Measurements from ENCODE around the gene RBM10.
A peak's percentile ranks its signal among the peaks of the same experiment; 100 is the strongest.
"Not testable (repeated sequence)": the region's sequence is repeated elsewhere in the genome, so short reads cannot be mapped to it uniquely, and the experiment has no call there.

The RBM10 gene, protein sequence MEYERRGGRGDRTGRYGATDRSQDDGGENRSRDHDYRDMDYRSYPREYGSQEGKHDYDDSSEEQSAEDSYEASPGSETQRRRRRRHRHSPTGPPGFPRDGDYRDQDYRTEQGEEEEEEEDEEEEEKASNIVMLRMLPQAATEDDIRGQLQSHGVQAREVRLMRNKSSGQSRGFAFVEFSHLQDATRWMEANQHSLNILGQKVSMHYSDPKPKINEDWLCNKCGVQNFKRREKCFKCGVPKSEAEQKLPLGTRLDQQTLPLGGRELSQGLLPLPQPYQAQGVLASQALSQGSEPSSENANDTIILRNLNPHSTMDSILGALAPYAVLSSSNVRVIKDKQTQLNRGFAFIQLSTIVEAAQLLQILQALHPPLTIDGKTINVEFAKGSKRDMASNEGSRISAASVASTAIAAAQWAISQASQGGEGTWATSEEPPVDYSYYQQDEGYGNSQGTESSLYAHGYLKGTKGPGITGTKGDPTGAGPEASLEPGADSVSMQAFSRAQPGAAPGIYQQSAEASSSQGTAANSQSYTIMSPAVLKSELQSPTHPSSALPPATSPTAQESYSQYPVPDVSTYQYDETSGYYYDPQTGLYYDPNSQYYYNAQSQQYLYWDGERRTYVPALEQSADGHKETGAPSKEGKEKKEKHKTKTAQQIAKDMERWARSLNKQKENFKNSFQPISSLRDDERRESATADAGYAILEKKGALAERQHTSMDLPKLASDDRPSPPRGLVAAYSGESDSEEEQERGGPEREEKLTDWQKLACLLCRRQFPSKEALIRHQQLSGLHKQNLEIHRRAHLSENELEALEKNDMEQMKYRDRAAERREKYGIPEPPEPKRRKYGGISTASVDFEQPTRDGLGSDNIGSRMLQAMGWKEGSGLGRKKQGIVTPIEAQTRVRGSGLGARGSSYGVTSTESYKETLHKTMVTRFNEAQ

DNA sequence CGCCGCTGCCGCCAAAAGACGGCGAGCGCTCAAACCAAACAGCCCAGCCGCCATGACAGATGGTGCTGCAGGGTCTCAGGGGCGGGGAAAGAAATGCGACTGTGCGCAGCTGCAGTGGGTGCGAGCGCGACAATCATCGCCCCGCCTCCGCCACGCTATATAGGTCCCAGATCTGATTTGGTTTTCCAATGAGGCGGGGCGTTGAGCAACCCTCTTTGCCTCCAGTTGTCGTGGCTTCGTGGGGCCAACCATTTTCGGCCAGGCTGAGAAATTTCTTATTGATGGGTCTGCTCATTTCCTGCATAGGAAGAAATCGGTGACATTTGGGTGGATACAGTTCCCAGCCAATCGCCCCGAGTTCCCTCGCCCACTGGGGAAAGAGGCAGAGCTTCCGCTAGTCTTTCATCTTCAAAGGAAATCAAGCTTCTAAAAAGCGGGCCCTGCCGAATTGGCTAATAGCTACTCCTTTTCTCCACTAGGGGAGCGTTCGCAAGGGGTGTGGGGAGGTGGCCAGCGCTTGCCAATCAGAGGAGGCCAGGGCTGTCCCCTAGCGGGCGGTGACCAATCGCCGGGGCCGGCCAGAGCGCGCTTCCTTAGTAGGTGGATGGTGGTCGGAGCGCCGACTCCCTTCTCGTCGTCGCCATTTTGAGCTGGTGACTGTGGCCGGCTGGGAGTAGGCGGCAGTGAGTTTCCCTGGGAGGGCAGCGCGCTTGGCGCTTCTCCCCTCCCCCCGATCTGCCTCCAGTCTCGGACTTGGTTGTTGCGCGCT, at the start of gene RBM10, which contains the start of gene NDUFB11:
Gene RBM10 (plus strand): TSS at position 596 of the 769 bp plus-strand sequence. CDS start 2,261 bp downstream, outside the sequence.
Gene NDUFB11 (minus strand): TSS at position 77 of the 769 bp plus-strand sequence. CDS start 23 bp downstream, at position 54.
- DNase-seq = peak; percentile 99
- in situ Hi-C loops (cut with MboI; ENCODE audit: low pct_unique_long_range_greater_than_20kb, low sequenced_read_pairs) = no loop called here

DNA sequence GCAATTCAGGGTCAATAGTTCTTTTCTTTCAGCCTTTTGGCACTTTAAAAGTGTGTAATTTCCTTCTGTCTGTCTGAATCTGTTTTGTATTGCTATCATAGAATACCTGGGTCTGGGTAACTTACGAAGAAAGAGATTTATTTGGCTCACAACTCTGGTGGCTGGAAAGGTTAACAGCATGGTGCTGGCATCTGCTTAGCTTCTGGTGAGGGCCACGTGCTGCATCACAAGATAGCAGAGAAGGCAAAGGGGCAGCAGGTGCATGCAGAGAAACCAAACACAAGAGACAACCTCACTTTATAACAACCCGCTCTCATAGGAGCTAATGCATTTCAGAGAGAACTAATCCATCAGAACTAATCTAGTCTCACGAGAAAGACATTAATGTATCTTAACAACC, 48.0 kb upstream of the RBM10 start:
- in situ Hi-C loops (cut with MboI; ENCODE audit: low pct_unique_long_range_greater_than_20kb, low sequenced_read_pairs) = no loop called here
- no peak for DNase-seq

DNA sequence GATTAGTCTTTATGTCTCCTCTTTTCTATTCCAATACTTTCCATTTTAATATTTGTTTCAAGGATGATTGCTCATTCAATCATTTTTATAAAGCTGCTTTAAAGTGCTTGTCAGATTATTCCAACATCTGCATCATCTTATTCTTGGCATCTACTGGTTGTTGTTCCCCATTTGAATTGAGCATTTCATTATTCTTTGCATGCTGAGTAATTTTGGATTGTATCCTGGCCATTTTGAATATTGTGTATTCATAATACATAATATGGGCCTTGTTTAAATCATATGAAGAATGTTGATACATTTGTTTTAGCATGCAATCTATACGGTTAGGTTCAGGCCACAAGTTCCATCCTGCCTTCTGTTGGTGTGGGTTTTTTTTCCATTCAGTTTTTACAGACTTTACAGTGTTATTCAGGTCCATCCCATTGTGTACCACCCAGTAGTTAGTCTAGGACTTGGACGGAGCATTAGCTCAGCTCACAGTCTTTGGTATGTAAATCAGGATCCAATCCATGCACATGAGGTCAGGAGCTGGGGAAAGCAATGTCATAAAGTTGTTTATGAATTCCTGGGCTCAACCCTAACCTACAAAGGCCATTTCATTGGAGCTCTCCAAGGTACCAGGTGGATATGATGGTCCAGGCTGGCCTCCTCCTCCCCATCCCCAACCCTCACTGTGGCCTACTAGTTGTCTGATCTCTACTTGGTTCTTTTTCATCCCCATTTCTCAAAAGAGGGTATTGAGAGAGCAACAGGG, 46.5 kb upstream of the RBM10 start:
- in situ Hi-C loops (cut with MboI; ENCODE audit: low pct_unique_long_range_greater_than_20kb, low sequenced_read_pairs) = no loop called here
- no peak for DNase-seq

DNA sequence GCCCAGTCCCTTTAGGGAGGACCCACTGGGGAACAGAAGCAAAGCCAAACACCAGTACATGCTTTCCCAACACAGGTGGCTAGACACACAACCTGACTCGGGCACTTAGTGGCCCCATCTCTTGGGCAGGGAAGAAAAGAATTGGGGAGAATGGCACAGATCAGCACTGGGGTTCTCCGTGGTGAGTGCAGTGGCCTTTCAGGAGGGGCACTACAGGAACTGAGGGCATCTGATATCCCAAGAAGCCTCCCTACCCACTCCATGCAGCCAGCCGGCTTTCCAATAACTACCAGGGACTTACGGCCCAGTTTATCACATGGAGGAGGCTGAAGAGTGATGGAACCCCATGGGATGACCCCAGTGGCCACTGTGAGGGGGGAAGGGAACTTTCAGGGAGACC, 43.8 kb upstream of the RBM10 start:
- in situ Hi-C loops (cut with MboI; ENCODE audit: low pct_unique_long_range_greater_than_20kb, low sequenced_read_pairs) = no loop called here
- DNase-seq = no peak

DNA sequence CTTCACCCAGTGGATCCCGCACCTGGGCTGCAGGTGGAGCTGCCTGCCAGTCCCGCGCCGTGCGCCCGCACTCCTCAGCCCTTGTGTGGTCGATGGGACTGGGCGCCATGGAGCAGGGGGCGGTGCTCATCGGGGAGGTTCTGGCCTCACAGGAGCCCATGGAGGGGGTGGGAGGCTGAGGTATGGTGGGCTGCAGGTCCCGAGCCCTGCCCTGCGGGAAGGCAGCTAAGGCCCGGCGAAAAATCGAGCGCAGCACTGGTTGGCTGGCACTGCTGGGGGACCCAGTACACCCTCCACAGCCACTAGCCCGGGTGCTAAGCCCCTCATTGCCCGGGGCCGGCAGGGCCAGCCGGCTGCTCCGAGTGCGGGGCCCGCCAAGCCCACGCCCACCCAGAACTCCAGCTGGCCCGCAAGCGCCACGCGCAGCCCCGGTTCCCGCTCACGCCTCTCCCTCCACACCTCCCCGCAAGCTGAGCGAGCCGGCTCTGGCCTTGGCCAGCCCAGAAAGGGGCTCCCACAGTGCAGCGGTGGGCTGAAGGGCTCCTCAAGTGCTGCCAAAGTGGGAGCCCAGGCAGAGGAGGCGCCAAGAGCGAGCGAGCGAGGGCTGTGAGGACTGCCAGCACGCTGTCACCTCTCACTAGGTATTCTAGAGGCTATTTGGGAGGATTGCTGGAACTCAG, 33.9 kb upstream of the RBM10 start:
- in situ Hi-C loops (cut with MboI; ENCODE audit: low pct_unique_long_range_greater_than_20kb, low sequenced_read_pairs); DNase-seq: not testable (repeated sequence)

DNA sequence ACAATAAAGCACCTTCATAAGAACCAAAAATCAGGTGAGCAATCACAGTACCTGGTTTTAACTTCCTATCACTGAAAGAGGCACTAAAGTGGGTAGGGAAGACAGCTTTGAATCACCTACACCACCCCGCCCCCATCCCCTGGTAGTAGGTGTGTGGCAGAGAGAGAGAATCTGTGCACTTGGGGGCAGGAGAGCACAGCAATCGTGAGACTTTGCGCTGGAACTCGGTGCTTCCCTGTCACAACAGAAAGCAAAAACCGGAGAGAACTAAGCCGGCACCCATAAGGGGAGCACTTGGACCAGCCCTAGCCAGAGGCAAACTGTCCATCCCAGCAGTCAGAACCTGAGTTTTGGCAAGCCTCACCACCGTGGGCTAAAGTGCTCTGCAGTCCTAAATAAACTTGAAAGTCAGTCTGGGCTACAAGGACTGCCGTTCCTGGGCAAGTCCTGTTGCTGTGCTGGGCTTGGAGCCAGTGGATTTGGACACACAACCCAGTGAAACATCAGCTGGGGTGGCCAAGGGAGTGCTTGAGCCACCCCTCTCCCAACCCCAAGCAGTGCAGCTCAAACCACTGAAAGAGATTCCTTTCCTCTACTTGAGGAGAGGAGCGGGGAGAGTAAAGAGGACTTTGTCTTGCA, 32.6 kb upstream of the RBM10 start:
- no peak for DNase-seq
- in situ Hi-C loops (cut with MboI; ENCODE audit: low pct_unique_long_range_greater_than_20kb, low sequenced_read_pairs) = no loop called here

DNA sequence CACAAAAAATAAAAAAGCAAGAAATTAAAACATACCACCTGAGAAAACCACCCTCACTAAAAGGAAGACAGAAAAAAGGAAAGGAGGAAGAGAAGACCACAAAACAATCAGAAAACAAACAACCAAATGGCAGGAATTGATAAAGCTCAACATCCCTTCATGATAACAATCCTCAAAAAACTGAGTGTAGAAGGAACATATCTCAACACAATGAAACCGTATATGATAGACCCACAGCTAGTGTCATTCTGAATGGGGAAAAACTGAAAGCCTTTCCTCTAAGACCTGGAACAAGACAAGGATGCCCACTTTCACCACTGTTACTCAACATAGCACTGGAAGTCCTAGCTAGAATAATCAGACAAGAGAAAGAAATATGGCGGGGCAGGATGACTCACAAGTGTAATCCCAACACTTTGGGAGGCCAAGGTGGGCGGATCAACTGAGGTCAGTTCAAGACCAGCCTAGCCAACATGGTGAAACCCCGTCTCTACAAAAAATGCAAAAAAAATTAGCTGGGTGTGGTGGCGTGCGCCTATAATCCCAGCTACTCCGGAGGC, 28.4 kb upstream of the RBM10 start:
- DNase-seq; in situ Hi-C loops (cut with MboI; ENCODE audit: low pct_unique_long_range_greater_than_20kb, low sequenced_read_pairs): not testable (repeated sequence)

DNA sequence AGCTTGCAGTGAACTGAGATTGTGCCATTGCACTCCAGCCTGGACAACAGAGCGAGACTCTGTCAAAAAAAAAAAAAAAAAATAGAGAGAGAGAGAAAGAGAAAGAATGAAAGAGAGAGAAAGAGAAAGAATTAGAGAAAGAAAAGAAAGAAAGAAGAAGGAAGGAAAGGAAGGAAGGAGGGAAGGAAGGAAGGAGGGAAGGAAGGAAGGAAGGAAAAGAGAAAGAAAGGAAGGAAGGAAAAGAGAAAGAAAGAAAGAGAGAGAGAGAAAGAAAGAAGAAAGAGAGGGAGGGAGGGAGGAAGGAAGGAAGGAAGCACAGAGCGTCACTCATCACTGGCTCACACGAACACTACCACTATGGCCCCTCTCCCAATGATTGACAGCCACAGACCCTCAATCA, 20.6 kb upstream of the RBM10 start:
- in situ Hi-C loops (cut with MboI; ENCODE audit: low pct_unique_long_range_greater_than_20kb, low sequenced_read_pairs); DNase-seq: not testable (repeated sequence)

DNA sequence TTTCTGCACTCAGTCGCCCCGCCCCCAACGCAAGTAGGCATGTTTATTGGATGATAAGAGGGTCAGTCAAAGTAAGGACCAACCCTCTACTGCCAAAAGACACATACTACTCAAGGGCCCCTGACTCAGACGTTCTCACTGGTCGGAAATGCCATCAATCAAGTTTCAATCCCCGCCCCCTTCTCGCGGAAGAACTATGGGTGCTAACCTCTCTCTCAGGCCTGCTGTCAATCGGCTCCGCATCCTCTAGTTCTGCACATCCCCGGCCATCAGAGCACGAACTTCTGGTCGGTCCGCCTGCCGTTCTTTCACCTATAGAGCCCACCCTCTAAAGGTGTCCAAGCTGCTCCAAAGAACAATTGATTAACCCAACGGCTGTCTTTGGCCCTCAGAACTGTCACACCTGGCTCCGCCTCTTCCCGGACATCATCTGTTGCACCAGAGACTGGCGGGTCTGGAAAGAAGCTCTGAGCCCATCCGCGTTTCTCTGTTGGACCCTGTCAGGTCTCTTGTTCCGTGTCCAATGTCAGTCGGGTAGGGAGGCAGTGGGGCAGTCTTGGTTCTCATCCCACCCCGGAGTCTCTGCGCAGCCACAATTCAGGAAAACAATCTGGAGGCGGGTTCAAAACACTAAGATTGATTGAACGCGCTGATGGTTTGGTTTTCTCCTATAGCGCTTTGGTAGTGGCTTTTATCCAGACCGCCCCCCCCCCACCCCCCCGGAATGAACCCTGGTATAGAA, 15.7 kb upstream of the RBM10 start:
- in situ Hi-C loops (cut with MboI; ENCODE audit: low pct_unique_long_range_greater_than_20kb, low sequenced_read_pairs) = no loop called here
- DNase-seq = peak; percentile 99

DNA sequence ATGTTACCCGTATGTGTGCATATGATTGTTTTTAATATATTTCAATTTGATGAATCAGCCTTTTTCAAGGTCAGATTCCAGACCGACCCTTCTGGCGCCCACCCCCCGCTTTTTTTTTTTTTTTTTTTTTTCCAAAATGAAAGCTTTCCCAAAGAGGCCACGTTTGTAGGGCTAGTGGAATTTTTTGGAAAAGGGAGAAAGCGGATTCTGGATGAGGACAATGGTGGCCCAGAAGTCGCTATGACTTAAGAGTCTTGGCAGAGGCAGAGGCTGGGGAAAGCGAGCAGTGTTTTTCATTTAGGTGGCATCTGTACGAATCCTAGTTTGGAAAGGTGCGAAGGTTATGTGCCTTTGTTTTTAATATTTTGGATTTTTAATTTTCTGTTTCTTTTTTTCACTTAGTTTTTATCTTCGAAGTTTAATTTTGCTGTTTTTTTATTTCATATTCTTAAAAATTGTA, 15.1 kb upstream of the RBM10 start:
- in situ Hi-C loops (cut with MboI; ENCODE audit: low pct_unique_long_range_greater_than_20kb, low sequenced_read_pairs) = no loop called here
- no peak for DNase-seq

DNA sequence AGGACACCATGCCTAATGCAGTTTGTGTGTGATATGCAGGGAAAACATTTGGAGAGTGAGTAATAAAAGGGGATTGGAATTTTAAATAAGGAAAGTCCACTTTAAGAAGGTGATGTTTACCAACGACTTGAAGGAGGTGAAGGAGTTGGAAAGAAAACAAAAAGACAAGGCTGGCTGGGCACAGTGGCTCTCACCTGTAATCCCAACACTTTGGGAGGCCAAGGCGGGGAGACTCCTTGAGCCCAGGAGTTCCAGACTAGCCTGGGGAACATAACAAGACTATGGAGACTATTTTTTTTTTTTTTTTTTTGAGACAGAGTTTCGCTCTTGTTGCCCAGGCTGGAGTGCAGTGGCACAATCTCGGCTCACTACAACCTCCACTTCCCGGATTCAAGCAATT, 11.5 kb upstream of the RBM10 start:
- in situ Hi-C loops (cut with MboI; ENCODE audit: low pct_unique_long_range_greater_than_20kb, low sequenced_read_pairs) = no loop called here

DNA sequence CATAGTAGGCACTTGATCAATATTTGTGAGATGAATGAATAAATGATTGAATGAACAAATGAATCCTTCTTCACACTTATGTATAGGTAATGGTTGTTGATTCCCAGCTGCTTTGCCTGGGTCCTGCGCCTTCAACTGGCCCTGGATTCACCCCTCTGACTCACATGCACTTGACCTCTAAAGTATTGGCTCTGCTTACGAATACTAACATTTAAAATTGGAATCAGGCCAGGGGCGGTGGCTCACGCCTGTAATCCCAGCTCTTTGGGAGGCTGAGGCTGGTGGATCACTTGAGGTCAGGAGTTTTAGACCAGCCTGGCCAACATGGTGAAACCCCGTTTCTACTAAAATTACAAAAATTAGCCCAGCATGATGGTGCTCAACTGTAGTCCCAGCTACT, 9.4 kb upstream of the RBM10 start:
- DNase-seq; in situ Hi-C loops (cut with MboI; ENCODE audit: low pct_unique_long_range_greater_than_20kb, low sequenced_read_pairs): not testable (repeated sequence)

More for the DNA sequence above, 11.5 kb upstream of the RBM10 start:
- DNase-seq = no peak

DNA sequence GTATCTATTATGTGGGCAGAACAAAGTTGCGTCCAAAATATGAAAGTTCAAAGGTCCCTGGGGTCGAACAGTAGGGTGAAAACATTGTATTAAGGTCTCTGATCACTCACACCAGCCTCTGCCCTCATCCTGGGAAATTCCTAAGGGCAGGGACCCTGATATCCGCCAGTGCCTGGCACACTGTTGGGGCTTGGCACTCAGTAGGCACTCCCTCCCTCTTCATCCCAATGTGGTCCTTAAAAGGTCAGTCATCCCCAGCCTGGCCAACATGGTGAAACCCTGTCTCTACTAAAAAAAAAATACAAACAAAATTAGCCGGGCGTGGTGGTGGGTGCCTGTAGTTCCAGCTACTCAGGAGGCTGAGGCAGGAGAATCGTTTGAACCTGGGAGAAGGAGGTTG, 6.8 kb upstream of the RBM10 start:
- in situ Hi-C loops (cut with MboI; ENCODE audit: low pct_unique_long_range_greater_than_20kb, low sequenced_read_pairs) = no loop called here
- DNase-seq = no peak

DNA sequence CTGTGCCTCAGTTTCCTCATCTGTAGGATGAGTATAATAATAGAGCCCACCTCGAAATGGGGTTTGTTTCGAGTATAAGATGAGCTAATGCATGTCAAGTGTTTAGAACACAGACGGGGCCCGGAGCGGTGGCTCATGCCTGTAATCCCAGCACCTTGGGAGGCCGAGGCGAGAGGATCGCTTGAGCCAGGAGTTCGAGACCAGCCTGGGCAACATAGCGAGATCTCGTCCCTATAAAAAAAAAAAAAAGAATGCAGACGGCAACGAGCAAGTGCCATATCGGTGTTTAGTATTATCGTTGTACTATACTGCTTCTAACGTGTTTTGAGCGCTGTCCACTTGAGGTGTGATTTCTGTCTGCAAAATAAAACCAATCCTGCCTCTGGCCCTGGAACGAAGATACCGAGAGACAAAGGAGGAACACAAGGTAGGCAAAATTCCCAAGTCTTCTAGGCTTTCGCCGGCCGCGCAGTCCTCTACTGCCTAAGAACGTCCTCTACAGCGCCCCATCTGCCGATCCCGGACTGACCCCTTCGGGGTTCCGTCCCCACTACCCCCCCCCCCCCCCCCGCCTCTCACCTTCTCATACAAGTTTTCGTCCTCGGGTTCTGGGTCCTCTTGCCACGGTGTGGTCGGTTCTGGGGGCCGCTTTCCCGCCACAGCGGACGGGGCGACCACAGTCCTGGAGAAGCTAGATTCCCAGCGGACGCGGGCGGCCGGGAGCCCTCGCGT, 961 bp upstream of the RBM10 start:
- no peak for DNase-seq
- in situ Hi-C loops (cut with MboI; ENCODE audit: low pct_unique_long_range_greater_than_20kb, low sequenced_read_pairs) = no loop called here

DNA sequence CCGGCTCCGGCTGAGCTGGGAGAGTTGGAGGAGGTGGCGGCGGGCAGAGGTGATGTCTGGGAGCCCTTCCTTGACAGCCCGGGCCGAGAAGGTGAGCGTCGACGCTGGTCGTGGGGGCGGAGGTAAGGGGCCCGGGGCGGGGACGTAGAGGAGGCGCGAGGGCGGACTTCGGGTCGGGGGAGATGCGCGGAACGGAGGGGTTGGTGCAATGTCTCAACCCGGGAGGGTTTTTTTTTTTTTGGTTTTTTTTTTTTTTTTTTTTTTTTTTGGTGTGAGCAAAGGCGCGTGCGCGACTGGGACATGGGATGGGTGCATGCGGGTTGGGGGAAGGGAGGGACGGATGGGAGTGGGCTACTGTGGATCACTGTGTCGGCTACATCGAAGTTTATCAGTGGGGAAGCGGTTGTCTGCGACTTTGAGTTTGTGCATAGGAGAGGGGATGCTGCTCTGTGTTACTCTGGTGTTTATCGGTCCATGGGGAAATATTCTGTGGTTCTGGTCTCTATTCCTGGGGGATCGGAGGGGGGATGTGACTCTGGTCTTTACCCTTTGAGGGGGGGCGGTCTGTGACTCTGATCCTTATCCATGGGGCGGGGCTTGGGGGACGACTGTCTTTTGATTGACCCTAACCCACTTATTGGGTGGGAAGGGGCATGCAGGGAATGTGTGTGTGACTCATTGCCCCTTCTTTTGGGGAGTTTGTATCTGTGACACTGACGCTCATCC, 537 bp downstream of the RBM10 start:
- DNase-seq = no peak
- in situ Hi-C loops (cut with MboI; ENCODE audit: low pct_unique_long_range_greater_than_20kb, low sequenced_read_pairs) = no loop called here
